WERI-Rb-1 (cell line): ENCODE measurements around the gene PDE8B.

Experiments used
- DNase-seq: peaks from one replicate; pipeline ENCODE4 v3.0.0-alpha.2; 2020
- H3K27ac ChIP-seq: fragments of 250-450 bp; sonication (Bioruptor Pico); 2 replicates; pipeline ENCODE4 v1.5.1; 2020; ENCODE audit warnings: mild to moderate bottlenecking, moderate library complexity
- H3K27me3 ChIP-seq: fragments of 250-450 bp; sonication (Bioruptor Pico); 2 replicates; pipeline ENCODE4 v1.5.1; 2021; ENCODE audit warnings: mild to moderate bottlenecking, low read depth, moderate library complexity; ENCODE audit not compliant: insufficient read depth, severe bottlenecking
- H3K36me3 ChIP-seq: fragments of 250-450 bp; sonication (Bioruptor Pico); 2 replicates; pipeline ENCODE4 v1.5.1; 2020; ENCODE audit warnings: mild to moderate bottlenecking, moderate library complexity
- H3K4me3 ChIP-seq: 2 replicates; pipeline ENCODE4 v1.5.1; 2011; ENCODE audit warnings: low read depth, mild to moderate bottlenecking, control low read depth, low read length
- H3K9me3 ChIP-seq: fragments of 250-450 bp; sonication (Bioruptor Pico); 2 replicates; pipeline ENCODE4 v1.5.1; 2021; ENCODE audit warnings: mild to moderate bottlenecking, moderate library complexity; ENCODE audit not compliant: severe bottlenecking
- CTCF ChIP-seq: IDR thresholded peaks from 2 replicates; pipeline ENCODE4 v1.5.1; 2011; ENCODE audit warnings: low read depth, mild to moderate bottlenecking, control low read depth, inconsistent platforms, low read length

The PDE8B gene

DNA sequence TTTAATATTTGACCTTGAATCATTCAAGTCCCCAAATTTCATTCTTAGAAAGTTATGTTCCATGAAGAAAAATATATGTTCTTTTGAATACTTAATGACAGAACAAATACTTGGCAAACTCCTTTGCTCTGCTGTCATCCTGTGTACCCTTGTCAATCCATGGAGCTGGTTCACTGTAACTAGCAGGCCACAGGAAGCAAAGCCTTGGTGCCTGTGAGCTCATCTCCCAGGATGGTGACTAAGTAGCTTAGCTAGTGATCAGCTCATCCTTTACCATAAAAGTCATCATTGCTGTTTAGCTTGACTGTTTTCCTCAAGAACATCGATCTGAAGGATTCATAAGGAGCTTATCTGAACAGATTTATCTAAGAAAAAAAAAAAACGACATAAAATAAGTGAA, 216.2 kb downstream of the PDE8B start:
- peak overlapping the region; percentile 22; the same call in 1 of the 2 replicates for H3K27ac ChIP-seq
- peak; percentile 71 for DNase-seq
- no peak overlapping the region for H3K4me3 ChIP-seq
- no peak for TF ChIP-seq CTCF
- no peaks in the 10 kb centered on the region; the same call in 1 of the 2 replicates for H3K36me3 ChIP-seq
- no peaks in the 10 kb centered on the region for H3K27me3 ChIP-seq
- H3K9me3 ChIP-seq: no peaks in the 10 kb centered on the region

GRCh38 chr5:77427998-77428397, 217.5 kb downstream of the PDE8B start:
- Histone ChIP-seq H3K27ac (no peak overlapping the region), H3K36me3 (peaks cover 2% of the 10 kb centered on the region; the same call in 1 of the 2 replicates), H3K9me3 (no peaks in the 10 kb centered on the region), H3K4me3 (no peak overlapping the region), H3K27me3 (no peaks in the 10 kb centered on the region)
- no peak for DNase-seq
- no peak for TF ChIP-seq CTCF

DNA sequence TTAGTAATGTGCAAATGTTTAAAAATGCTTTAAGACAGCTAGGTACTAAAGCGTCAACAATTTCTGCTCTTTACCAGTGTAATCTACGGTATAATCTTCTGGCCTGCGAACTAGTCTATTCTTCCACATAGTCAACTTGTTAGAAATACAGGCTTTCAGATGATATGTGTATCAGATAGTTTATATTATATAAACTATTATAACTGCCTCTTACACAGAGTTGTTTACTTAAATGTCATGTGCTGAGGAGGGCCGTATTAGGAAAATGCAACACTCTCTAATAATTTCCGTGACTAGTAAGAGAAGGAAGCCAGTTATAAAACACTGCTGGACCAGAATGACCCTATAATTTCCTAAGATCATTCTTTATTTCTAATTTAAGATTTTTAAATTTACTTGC, 218.0 kb downstream of the PDE8B start:
- H3K4me3 ChIP-seq: no peak overlapping the region
- TF ChIP-seq CTCF: no peak
- no peaks in the 10 kb centered on the region for H3K9me3 ChIP-seq
- no peaks in the 10 kb centered on the region for H3K27me3 ChIP-seq
- DNase-seq: no peak
- H3K27ac ChIP-seq: no peak overlapping the region
- peaks cover 2% of the 10 kb centered on the region; the same call in 1 of the 2 replicates for H3K36me3 ChIP-seq

GRCh38 chr5:77430726-77431125, 220.2 kb downstream of the PDE8B start:
- TF ChIP-seq CTCF: no peak
- DNase-seq: no peak
- H3K27ac ChIP-seq: no peak overlapping the region
- no peaks in the 10 kb centered on the region for H3K9me3 ChIP-seq
- no peak overlapping the region for H3K4me3 ChIP-seq
- H3K36me3 ChIP-seq: peaks cover 2% of the 10 kb centered on the region
- H3K27me3 ChIP-seq: no peaks in the 10 kb centered on the region

DNA sequence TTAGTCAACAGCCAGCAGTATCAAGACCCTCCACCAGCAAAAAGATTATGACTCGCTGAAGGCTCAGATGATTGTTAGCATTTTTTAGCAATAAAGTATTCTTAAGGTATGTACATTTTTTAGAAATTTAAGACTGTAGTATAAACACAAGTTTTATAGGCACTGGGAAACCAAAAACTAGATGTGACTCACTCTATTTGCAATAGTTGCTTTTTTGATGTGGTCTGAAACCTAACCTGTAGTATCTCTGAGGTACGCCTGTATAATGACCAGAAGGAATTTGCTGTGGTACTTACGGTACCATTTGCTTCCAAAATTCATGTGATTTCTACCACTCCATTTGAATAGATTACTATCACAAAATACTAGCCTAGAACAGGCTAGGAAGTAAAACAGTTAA, 220.8 kb downstream of the PDE8B start:
- H3K4me3 ChIP-seq: no peak overlapping the region
- no peak for TF ChIP-seq CTCF
- no peak overlapping the region for H3K27ac ChIP-seq
- no peak for DNase-seq
- no peaks in the 10 kb centered on the region for H3K9me3 ChIP-seq
- peaks cover 2% of the 10 kb centered on the region for H3K36me3 ChIP-seq
- H3K27me3 ChIP-seq: no peaks in the 10 kb centered on the region

DNA sequence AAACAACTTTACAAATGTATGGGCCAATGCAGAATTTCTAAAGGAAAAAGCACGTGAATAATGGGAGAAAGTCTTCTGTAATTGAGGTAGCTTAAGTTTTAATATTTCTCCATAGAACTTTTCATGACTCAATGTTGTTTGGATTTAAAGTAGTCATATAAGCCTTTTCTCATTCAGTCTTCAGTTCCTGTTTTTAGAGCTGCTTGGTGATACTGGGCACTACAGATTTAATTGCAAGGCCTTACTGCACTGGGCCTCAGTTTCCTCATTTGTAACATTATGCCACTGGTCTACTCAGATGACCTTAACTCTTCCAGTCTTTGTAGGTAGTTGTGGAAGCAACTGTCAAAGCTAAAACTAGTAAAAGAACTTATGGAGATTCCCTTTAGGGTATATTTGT, 221.2 kb downstream of the PDE8B start:
- Histone ChIP-seq H3K4me3 (no peak overlapping the region), H3K27me3 (no peaks in the 10 kb centered on the region), H3K36me3 (peaks cover 2% of the 10 kb centered on the region), H3K27ac (no peak overlapping the region), H3K9me3 (no peaks in the 10 kb centered on the region)
- no peak for DNase-seq
- TF ChIP-seq CTCF: no peak
